ENCODE measurements around the gene SPTAN1.
"Not testable (repeated sequence)": the region's sequence is repeated elsewhere in the genome, so short reads cannot be mapped to it uniquely, and the experiment has no call there.

Gene SPTAN1

GRCh38 chr9:128552153-128552743 is at the start of gene SPTAN1:
TSS of gene SPTAN1 (plus strand) at chr9:128552587. CDS start at chr9:128566741, 14,154 bp downstream.
- peak; percentile 89 for DNase-seq (ENCODE audit: low spot score)

GRCh38 chr9:128503415-128503825 is 49.0 kb upstream of the SPTAN1 start:
- DNase-seq (ENCODE audit: low spot score): not testable (repeated sequence)

DNA sequence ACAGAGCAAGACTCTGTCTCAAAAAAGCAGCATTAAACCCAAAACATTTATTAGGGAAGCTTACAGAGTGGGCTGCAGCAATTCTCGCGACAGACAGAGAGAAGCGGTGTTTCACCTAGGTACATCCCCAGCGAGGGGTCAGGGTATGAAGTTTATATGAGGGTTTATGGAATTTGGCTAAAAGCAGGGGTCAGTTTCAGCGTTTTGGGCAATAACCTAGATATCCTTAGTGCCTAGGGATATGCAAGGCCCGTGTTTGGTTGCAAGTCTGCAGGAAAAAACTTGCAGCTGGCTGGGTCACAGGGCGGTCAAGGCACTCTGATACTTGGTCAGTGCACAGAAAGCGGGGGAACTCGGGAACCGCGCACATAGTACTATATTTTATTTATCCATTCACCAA is 48.5 kb upstream of the SPTAN1 start:
- DNase-seq (ENCODE audit: low spot score): peak; percentile 40

DNA sequence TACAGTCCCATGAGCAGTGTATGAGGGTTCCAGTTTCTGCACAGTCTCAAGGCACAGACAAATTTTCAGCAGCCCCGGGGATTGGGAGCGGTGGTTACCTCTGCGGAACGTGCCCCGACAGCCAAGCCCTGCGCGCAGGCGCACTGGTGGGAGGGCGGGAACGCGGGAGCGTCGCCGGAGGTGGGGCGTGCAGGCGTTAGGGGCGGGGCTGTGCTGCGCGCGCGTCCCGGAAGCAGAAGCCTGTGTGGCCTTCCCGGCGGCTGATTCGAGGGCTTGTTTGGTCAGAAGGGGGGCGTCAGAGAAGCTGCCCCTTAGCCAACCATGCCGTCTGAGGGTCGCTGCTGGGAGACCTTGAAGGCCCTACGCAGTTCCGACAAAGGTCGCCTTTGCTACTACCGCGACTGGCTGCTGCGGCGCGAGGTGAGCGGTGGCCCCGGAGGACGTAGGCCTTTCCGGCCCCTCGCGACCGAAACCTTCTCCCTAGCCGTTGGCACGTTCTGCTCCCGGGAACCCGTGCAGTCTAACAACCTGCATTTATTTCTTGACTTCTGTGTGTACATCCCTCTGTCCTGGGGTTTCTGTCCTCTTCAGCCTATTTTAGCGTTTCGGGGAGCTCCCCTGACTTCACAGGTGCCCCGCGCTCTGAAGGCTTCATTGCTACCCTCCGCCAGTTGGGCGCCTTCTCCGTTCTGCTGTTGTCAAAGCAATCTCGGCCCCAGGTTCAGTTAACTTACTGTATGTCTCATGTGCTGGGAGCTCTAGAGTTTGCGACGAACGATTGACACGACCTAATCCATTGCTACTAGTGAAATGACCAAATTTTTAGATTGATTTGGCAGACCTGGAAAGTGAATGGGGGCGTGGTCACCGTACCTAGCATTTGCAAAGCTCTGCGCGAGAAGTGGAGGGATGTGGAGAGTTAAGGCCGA is 47.6 kb upstream of the SPTAN1 start, which contains the start of gene GLE1:
TSS of gene GLE1 (plus strand) at position 235 of the 929 bp plus-strand sequence. CDS start at position 322, 87 bp downstream.
- peak; percentile 91 for DNase-seq (ENCODE audit: low spot score)

DNA sequence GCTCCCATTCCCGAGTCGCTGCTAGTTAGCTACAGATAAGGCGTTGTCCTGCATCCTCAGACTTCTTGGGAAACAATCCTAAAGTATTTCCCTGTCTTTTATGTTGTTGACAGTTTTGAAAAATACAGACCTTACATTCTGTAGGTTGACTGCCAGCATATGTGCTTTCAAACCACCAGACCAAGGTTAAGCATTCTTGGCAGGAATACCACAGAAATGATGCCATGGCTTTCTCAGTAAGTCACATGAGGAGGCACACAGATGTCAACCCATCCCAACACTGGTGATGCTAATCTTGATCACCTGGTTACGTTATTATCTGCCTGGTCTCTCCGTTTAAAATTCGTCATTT is 47.0 kb upstream of the SPTAN1 start:
- no peak for DNase-seq (ENCODE audit: low spot score)

GRCh38 chr9:128505906-128506305 is 46.5 kb upstream of the SPTAN1 start:
- DNase-seq (ENCODE audit: low spot score): not testable (repeated sequence)

DNA sequence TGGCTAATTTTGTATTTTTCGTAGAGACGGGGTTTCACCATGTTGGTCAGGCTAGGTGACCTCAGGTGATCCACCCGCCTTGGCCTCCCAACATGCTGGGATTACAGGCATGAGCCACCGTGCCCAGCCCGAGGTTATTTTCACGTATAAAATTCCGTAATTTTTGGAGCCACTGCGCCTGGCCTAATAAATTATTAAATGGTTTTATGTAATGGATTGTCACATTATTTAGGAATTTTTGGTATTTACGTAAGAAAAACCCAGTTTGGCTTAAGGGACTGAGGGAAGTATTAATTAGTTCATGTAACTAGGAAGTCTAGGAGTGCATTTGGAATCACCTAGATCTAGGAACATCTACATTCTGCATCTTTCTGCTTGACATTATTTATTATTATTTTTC is 39.6 kb upstream of the SPTAN1 start:
- no peak for DNase-seq (ENCODE audit: low spot score)

DNA sequence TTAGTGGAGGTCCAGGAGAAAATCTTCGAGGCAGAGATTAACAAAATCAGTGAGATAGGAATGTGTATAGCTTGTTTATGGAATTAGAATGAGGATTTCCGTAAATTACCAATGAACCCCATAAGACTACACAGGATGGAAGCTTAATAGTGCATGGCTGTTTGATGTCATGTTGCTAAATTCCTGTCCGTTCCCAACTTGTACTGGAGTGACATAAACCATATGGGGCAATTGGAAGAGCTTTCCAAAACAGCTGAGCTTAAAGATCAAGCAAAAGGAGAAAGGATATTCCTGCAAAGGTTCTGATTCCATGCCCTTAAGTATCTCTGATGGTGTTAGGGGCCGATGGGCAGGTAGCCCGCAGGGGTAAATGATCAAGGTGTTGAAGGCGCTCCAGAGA is 30.4 kb upstream of the SPTAN1 start:
- no peak for DNase-seq (ENCODE audit: low spot score)

DNA sequence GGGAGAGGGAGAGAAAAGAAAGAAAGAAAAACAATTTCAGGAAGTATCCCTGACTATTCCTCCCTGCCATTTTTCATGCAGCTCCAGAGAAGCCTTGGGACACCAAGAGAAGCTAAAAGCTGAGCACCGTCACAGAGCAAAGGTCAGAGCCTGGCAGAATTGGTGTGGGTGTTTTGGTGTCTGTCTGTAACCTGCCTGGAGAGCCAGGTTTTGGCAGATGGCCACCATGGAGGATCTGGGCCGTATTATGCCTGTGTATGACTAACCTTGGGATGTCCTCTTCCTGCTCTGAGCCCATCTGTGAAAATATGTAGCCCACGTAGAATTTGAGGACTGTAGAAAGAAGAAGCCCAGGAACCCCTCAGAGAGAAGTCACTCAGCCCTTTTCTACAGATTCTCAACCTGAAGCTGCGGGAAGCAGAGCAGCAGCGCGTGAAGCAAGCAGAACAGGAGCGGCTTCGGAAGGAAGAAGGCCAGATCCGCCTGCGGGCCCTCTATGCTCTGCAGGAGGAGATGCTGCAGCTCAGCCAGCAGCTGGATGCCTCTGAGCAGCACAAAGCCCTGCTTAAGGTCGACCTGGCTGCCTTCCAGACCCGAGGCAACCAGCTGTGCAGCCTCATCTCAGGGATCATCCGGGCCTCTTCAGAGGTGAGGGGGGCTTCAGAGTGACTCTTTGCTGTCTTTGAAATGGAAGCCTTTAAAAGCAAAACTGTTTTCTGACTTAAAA is 29.0 kb upstream of the SPTAN1 start:
- DNase-seq (ENCODE audit: low spot score): peak; percentile 48

- DNase-seq (ENCODE audit: low spot score): no peak
Observed at GRCh38 chr9:128526720-128527119, 25.7 kb upstream of the SPTAN1 start.

- no peak for DNase-seq (ENCODE audit: low spot score)
Observed at GRCh38 chr9:128528445-128529160, 23.8 kb upstream of the SPTAN1 start.

DNA sequence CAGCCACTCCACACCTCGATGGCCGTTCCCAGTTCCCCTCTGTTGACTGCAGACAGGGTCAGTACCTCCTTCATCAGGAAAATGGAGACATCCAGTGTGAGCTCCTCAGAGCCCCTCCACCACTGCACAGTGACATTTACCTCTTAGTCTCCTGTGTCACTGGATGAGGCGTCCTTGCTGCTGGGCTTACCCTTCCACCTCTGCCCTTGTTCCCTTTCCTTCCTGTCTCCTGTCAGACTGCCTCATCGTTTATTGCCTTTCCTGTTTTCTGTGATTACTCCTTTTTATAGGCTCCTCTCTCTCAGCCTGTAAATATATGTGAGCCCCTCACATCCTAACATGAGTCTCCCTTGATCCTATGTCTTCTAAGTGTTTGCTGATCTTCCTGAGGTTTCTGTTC is 23.2 kb upstream of the SPTAN1 start:
- no peak for DNase-seq (ENCODE audit: low spot score)

DNA sequence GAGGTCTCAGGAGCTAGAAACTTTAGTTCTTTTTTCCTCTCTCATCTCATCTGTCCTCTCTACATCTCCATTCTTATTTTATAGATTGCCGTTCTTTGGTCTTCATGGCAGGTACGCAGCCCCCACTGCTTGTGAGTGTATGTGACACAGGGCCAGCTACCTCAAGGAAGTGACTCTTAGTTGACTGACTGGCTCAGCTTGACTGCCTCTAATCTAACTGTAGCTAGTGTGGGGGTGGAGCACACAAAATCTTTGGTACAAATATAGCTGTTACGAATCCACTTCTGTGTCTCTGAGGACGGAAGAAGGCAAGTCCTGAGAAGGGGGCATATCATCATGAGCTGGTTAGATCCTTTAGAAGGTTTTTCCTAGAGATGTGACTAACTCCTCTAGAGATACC is 19.8 kb upstream of the SPTAN1 start:
- no peak for DNase-seq (ENCODE audit: low spot score)

DNA sequence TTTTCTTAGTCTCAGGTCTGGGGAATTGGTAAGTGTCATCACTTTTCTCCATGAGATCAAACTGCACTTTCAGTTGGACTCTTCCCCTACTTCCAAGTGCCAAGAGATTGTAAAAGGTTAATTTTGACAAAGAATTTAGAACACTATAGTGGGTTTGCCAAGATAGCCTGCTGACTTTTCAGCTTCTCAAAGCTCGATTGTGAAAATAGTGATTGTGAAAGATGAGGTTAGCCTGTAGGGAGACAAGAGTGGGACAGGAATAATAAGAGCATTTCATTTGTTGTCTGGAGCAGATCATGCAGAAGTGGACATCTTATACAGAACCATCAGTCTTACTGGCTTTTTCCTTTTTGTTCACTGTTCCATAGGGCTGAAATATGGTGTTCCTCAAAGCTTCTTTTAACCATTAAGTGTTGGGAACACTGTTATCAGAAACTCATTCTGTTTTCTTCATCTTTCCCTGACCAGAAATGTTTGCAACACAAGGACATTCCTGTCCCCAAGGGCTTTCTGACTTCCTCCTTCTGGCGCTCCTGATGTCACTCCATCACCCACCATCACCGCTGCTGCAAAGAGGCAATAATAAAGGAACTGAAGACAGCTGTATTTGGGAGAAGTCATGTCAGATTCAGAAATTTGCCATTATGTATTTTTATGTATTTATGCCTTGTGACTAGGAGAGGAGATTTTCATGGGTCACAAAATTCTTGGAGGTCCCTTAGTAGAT is 11.6 kb upstream of the SPTAN1 start:
- no peak for DNase-seq (ENCODE audit: low spot score)

- DNase-seq (ENCODE audit: low spot score): no peak
Observed at GRCh38 chr9:128546504-128546903, 5.9 kb upstream of the SPTAN1 start.

GRCh38 chr9:128548876-128549275 is 3.5 kb upstream of the SPTAN1 start:
- no peak for DNase-seq (ENCODE audit: low spot score)

GRCh38 chr9:128550226-128550625 is 2.2 kb upstream of the SPTAN1 start:
- peak; percentile 54 for DNase-seq (ENCODE audit: low spot score)

DNA sequence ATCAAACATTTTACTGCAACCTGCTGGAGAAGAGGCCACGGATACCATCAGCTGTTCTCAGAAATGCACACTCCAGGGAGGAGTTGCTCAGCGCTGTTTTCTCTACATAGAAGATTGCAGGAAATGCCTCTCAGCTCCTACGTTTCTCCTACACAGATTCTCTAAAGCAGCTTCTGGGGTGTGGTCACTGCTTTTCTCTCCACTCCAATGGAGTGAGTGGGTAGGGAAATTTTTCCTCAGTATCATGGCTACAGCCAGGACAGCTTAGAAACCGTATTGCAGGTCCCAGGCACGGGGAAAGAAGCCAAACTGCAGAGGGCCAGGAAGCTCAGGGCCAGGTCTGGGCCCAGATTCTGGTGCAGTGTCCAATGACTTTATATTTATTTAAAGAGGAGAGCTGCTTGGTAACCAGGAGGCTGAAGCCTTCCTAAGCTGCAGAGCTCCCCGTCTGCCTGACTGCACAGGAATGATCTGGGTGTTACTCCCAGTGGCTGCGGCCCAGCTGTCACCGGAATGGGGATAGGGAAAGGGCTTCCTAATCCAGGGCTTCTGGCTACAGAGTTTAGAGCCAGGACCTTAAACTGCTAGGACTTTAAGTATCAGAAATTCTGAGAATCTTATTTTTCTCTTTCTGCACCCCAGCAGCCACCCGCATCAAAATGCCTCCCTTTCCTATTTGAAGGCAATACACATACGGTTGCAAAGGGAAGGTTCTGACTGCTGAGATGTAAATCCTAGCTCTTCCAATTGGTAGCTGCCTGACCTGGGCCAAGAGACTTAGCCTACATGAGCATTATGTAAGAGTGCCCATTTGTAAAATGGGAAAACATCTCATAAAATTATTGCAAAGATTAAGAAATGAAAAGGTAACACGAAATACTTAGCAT is 1.4 kb upstream of the SPTAN1 start:
- peak; percentile 86 for DNase-seq (ENCODE audit: low spot score)

DNA sequence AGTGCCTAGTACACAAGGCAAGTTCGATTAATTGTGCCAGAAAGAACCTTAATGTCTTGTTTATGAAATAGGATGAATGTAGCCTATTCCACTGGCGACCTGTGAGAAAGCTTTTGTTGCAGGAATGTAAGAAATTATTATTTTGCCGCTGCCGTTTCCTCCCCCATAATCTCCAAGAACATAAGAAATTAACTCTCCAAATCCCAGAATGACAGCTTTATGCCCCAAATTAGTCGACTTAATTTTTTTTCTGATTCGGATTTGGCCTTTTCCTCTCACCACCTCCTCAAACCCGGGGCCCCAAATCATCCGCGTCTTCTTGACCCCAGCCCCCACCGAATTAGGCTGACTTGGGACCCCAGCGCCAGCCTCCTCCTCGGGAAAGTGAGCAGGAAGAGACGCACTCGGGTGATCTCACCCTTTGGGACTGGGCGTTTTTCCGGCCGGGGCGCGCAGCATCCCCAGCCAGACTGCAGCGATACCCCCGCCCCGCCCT is 682 bp upstream of the SPTAN1 start:
- no peak for DNase-seq (ENCODE audit: low spot score)

Measured in cerebellar cortex (tissue), 1 donor.